Fibroblast of lung (primary cell): Measurements from ENCODE around the gene DXO.
"Not testable (repeated sequence)": the region's sequence is repeated elsewhere in the genome, so short reads cannot be mapped to it uniquely, and the experiment has no call there.

Experiments used
- EZH2 ChIP-seq: IDR thresholded peaks from 2 replicates; pipeline ENCODE4 v1.5.1; 2012; ENCODE audit warnings: low read length, control low read depth, mild to moderate bottlenecking; ENCODE audit errors: missing control alignments
- TF ChIP-seq, protein P1 (sequence below), 2 donors: IDR thresholded peaks in 1 of 2; conservative IDR thresholded peaks in 1 of 2; 1 replicate in 1 of 2; 2 replicates in 1 of 2; pipeline ENCODE4 v1.5.1; 2011 to 2012; ENCODE audit warnings: low read length in 2 of 2, control low read depth in 1 of 2, inconsistent platforms in 1 of 2, low read depth in 1 of 2, mild to moderate bottlenecking in 1 of 2

DNA sequence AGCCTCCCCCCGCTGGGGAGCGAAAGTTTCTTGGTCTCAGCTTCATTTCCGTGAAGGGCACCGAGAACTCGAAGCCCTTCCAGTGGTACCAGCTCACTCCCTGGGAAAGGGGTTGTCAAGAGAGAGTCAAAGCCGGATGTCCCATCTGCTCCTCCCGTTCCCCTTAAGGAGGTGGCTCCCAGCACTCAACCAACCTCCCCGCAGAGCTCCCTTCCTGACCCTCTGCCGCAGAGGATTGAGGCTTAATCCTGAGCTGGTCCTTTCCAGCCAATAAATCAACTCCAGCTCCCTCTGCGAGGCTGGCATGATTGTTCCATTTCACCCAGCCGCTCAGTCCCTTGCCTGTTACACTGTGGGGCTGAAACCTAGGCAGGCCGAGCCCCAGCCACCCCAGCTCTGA, 36.7 kb upstream of the DXO start:
- TF ChIP-seq, protein P1, sequence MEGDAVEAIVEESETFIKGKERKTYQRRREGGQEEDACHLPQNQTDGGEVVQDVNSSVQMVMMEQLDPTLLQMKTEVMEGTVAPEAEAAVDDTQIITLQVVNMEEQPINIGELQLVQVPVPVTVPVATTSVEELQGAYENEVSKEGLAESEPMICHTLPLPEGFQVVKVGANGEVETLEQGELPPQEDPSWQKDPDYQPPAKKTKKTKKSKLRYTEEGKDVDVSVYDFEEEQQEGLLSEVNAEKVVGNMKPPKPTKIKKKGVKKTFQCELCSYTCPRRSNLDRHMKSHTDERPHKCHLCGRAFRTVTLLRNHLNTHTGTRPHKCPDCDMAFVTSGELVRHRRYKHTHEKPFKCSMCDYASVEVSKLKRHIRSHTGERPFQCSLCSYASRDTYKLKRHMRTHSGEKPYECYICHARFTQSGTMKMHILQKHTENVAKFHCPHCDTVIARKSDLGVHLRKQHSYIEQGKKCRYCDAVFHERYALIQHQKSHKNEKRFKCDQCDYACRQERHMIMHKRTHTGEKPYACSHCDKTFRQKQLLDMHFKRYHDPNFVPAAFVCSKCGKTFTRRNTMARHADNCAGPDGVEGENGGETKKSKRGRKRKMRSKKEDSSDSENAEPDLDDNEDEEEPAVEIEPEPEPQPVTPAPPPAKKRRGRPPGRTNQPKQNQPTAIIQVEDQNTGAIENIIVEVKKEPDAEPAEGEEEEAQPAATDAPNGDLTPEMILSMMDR (conservative IDR thresholded peaks at IDR 0.05 in 1 of 2, IDR thresholded peaks at IDR 0.05 in 1 of 2; ENCODE audit: low read depth in 1 of 2, low read length in 2 of 2), result not testable (repeated sequence)
- not testable (repeated sequence) for TF ChIP-seq EZH2
